Mammary epithelial cell (primary cell): ENCODE measurements around the gene TUFT1.

Source experiments
- CTCF ChIP-seq, 2 donors: IDR thresholded peaks in 1 of 2; conservative IDR thresholded peaks in 1 of 2; 2 replicates each; pipeline ENCODE4 v1.5.1; 2011 to 2012; ENCODE audit warnings: inconsistent platforms in 2 of 2, low read length in 2 of 2, mild to moderate bottlenecking in 2 of 2, control low read depth in 1 of 2, low read depth in 1 of 2; ENCODE audit not compliant: insufficient read depth in 1 of 2; ENCODE audit errors: extremely low read depth in 1 of 2
- EZH2 ChIP-seq: IDR thresholded peaks from 2 replicates; pipeline ENCODE4 v1.6.1; 2012; ENCODE audit warnings: low read length, inconsistent platforms, borderline replicate concordance

GRCh38 chr1:151565502-151566189, 25.5 kb downstream of the TUFT1 start:
- no peak for TF ChIP-seq EZH2
- no peak for TF ChIP-seq CTCF (conservative IDR thresholded peaks at IDR 0.05 in 1 of 2, IDR thresholded peaks at IDR 0.05 in 1 of 2; ENCODE audit: extremely low read depth in 1 of 2, insufficient read depth in 1 of 2, low read depth in 1 of 2, low read length in 2 of 2)
